Activated CD8-positive, alpha-beta memory T cell treated with anti-CD3 and anti-CD28 coated beads for 36 hours (primary cell): ENCODE measurements around the gene NKTR. TPM values are rescaled to one million over a fixed set of nuclear protein-coding genes. Genes with fewer than 3 reads are reported as not detected.

ENCODE experiments used
- CTCF ChIA-PET: fragments of 350-600 bp; sonication (Branson Sonifier 250); formaldehyde crosslinking; loops from one replicate; lab custom pipeline; 2021; ENCODE audit warnings: antibody characterized with exemption; lab: Charles Lee
- POLR2A ChIA-PET: fragments of 350-600 bp; sonication (Branson Sonifier 250); formaldehyde crosslinking; loops from one replicate; lab custom pipeline; 2021; ENCODE audit warnings: antibody characterized with exemption; lab: Charles Lee
- total RNA-seq, 2 experiments: library from RNA; stranded (reverse); gene quantifications; one replicate each; pipeline ENCODE4 v1.2.3, GENCODE V29; 2021

NKTR gene
- total RNA-seq, 2 experiments from 2014 or later, result 46.8 to 51.4 TPM

- ChIA-PET CTCF (interaction anchor here (1.5 kb wide), 1 partner anchor 77 kb away, joined by 4 read pairs; no protein-coding TSS in a partner anchor), POLR2A (no interaction called here)
Observed at GRCh38 chr3:42667096-42667522, 66.6 kb downstream of the NKTR start.

- ChIA-PET POLR2A (no interaction called here), CTCF (no interaction called here)
Observed at GRCh38 chr3:42667523-42668412, 67.3 kb downstream of the NKTR start.

- ChIA-PET CTCF (no interaction called here), POLR2A (no interaction called here)
Observed at GRCh38 chr3:42668413-42668760, 67.9 kb downstream of the NKTR start.

- CTCF ChIA-PET, result no interaction called here
Observed at GRCh38 chr3:42668793-42669217, 68.3 kb downstream of the NKTR start.

GRCh38 chr3:42670051-42670576, 69.6 kb downstream of the NKTR start:
- ChIA-PET POLR2A (no interaction called here), CTCF (interaction anchor here (0.9 kb wide), 1 partner anchor 168 kb away, joined by 3 read pairs; the partner anchor contains the start of gene VIPR1)

More at GRCh38 chr3:42668793-42669217, 68.3 kb downstream of the NKTR start:
- POLR2A ChIA-PET, result no interaction called here

GRCh38 chr3:42670670-42671069, 70.2 kb downstream of the NKTR start:
- CTCF ChIA-PET, result no interaction called here

GRCh38 chr3:42672515-42672914, 72.0 kb downstream of the NKTR start:
- POLR2A ChIA-PET, result no interaction called here
- CTCF ChIA-PET, result no interaction called here

More at GRCh38 chr3:42670670-42671069, 70.2 kb downstream of the NKTR start:
- POLR2A ChIA-PET, result no interaction called here

GRCh38 chr3:42673082-42673481, 72.6 kb downstream of the NKTR start:
- ChIA-PET CTCF (no interaction called here), POLR2A (no interaction called here)

GRCh38 chr3:42674146-42674545, 73.7 kb downstream of the NKTR start:
- ChIA-PET POLR2A (no interaction called here), CTCF (no interaction called here)

GRCh38 chr3:42675909-42676308, 75.4 kb downstream of the NKTR start:
- POLR2A ChIA-PET, result no interaction called here

GRCh38 chr3:42678447-42678846, 78.0 kb downstream of the NKTR start:
- CTCF ChIA-PET, result interaction anchor here (1.2 kb wide), 1 partner anchor 21 kb away, joined by 3 read pairs; no protein-coding TSS in a partner anchor

More at GRCh38 chr3:42675909-42676308, 75.4 kb downstream of the NKTR start:
- CTCF ChIA-PET, result no interaction called here

GRCh38 chr3:42680271-42680670, 79.8 kb downstream of the NKTR start:
- CTCF ChIA-PET, result no interaction called here

More at GRCh38 chr3:42678447-42678846, 78.0 kb downstream of the NKTR start:
- POLR2A ChIA-PET, result no interaction called here

GRCh38 chr3:42680806-42681205, 80.3 kb downstream of the NKTR start:
- POLR2A ChIA-PET, result no interaction called here
- CTCF ChIA-PET, result no interaction called here

More at GRCh38 chr3:42680271-42680670, 79.8 kb downstream of the NKTR start:
- POLR2A ChIA-PET, result no interaction called here

- ChIA-PET CTCF (no interaction called here), POLR2A (no interaction called here)
Observed at GRCh38 chr3:42681361-42682038, 81.0 kb downstream of the NKTR start.

- ChIA-PET CTCF (no interaction called here), POLR2A (no interaction called here)
Observed at GRCh38 chr3:42682301-42683070, 82.0 kb downstream of the NKTR start.

- ChIA-PET POLR2A (interaction anchor here (0.7 kb wide), 1 partner anchor 73 kb away, joined by 5 read pairs; no protein-coding TSS in a partner anchor), CTCF (no interaction called here)
Observed at GRCh38 chr3:42683875-42684598, 83.6 kb downstream of the NKTR start.

GRCh38 chr3:42684632-42685362, 84.3 kb downstream of the NKTR start:
- POLR2A ChIA-PET, result no interaction called here
- CTCF ChIA-PET, result no interaction called here

GRCh38 chr3:42685363-42685881, 84.9 kb downstream of the NKTR start, which contains the start of gene KLHL40:
KLHL40 (plus strand) TSS chr3:42685537; CDS start chr3:42685619, 82 bp downstream.
- ChIA-PET CTCF (no interaction called here), POLR2A (no interaction called here)
